ENCODE data around the gene VAC14.

Gene VAC14

DNA sequence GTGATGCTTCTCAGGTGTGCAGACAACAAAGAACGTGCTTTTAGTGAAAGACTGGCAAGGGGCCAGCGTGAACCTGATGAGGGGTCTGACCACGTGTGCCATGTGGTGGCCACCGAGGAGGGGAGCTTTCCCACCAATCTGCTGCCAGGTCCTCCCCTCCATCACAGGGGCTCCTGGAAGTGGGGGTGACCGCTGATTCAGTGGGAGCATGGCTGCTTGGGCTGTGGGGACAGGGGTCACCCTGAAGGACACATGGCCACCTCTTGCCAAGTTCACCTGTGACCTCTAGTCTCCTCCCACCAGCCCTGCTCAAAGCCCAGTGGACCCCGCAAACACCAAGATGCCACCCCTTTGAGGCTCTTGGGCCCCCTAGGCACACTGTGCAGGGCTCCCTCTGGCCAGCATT, 77.2 kb downstream of the VAC14 start:
- FAIRE-seq: no peak
- TF ChIP-seq POLR2AphosphoS5 (IDR thresholded peaks at IDR 0.05; ENCODE audit: low read depth, low read length) (no peak), SPI1 (IDR thresholded peaks at IDR 0.05; ENCODE audit: low read depth, low read length) (no peak), PAX5 (IDR thresholded peaks at IDR 0.05; ENCODE audit: insufficient read depth, low read length, severe bottlenecking) (no peak), TAF1 (IDR thresholded peaks at IDR 0.05; ENCODE audit: low read depth, low read length) (no peak), POU2F2 (IDR thresholded peaks at IDR 0.05; ENCODE audit: low read depth, low read length) (no peak), POLR2A (IDR thresholded peaks at IDR 0.05; ENCODE audit: low read depth, low read length) (no peak)
- no peak for DNase-seq (ENCODE audit: insufficient read length, low spot score)

DNA sequence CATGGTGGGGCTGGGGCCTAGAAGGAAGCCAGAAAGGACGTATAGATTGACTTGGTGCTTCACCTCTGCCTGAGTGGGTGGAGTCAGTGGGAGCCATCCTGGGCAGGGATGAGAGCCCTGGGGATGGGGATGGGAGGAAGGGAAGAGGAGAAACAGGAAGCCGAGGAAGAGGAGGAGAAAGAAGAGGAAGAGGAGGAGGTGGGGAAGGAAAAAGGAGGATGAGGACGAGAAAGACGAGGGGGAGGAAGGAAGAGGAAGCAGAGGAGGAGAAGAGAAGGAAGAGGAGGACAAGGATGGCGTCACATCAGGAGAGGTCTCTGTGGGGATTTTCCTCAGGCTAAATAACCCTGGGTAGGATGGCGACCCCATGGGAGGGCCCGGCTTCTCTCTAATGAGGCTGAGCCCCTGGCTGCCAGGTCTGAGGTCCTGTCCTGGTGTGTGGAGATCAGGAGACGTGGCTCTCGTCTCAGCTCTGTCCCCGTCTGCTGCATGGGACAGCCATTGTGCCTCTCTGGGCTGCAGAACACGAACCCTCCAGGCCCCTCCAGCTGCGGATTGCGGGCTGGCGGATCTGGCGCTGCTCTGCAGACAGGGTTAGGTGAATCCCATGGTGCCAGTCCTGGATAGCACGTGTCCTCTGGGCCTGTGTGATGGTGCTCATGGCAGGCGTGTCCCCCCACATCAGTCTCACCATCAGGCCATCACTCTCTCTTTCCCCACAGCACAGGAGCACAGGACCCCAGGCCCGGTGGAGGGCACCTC, 79.6 kb downstream of the VAC14 start:
- no peak for TF ChIP-seq POLR2A (IDR thresholded peaks at IDR 0.05; ENCODE audit: low read depth, low read length)
- no peak for TF ChIP-seq SPI1 (IDR thresholded peaks at IDR 0.05; ENCODE audit: low read depth, low read length)
- no peak for TF ChIP-seq PAX5 (IDR thresholded peaks at IDR 0.05; ENCODE audit: insufficient read depth, low read length, severe bottlenecking)
- no peak for TF ChIP-seq POLR2AphosphoS5 (IDR thresholded peaks at IDR 0.05; ENCODE audit: low read depth, low read length)
- TF ChIP-seq POU2F2 (IDR thresholded peaks at IDR 0.05; ENCODE audit: low read depth, low read length): no peak
- no peak for TF ChIP-seq TAF1 (IDR thresholded peaks at IDR 0.05; ENCODE audit: low read depth, low read length)
- no peak for DNase-seq (ENCODE audit: insufficient read length, low spot score)
- FAIRE-seq: no peak

DNA sequence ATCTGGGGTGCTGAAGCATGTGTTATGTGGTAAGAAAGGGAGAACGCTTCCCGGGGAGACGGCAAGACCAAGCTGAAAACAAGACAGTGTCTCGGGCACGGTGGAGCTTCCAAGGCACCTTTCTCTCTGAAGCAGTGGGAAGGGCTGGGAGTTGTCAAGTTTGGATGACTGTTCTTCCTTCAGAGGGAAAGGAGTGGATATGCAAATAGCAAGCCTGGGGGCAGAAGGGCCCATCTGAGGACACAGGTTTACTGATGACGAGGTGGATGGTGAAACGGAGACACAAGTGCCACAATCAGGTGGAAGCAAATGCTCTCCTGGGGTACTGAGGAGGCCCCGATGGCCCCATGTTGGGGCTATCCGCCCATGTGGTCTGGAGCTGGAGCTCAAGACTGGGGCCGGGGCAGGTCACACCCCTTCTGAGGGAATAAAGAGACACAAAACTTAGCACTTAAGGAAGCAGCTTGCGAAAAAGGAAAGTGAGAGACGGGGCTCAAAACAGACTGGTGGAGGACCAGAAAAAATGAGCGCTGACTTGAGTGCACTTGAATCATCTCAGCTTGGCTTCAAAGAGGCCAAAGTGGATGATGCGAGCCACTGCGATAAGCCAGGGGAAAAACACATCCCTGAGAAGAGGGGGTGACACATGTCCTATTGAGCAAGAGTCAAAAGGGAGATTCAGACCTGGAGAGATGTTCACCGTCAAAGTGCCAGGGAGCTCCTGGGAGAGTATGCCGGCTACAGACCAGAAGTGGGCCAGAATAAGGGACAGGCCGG, 80.3 kb downstream of the VAC14 start:
- TF ChIP-seq POLR2AphosphoS5 (IDR thresholded peaks at IDR 0.05; ENCODE audit: low read depth, low read length): no peak
- no peak for TF ChIP-seq SPI1 (IDR thresholded peaks at IDR 0.05; ENCODE audit: low read depth, low read length)
- no peak for TF ChIP-seq POLR2A (IDR thresholded peaks at IDR 0.05; ENCODE audit: low read depth, low read length)
- no peak for TF ChIP-seq PAX5 (IDR thresholded peaks at IDR 0.05; ENCODE audit: insufficient read depth, low read length, severe bottlenecking)
- no peak for TF ChIP-seq POU2F2 (IDR thresholded peaks at IDR 0.05; ENCODE audit: low read depth, low read length)
- no peak for TF ChIP-seq TAF1 (IDR thresholded peaks at IDR 0.05; ENCODE audit: low read depth, low read length)
- FAIRE-seq (no peak), DNase-seq (ENCODE audit: insufficient read length, low spot score) (no peak)

DNA sequence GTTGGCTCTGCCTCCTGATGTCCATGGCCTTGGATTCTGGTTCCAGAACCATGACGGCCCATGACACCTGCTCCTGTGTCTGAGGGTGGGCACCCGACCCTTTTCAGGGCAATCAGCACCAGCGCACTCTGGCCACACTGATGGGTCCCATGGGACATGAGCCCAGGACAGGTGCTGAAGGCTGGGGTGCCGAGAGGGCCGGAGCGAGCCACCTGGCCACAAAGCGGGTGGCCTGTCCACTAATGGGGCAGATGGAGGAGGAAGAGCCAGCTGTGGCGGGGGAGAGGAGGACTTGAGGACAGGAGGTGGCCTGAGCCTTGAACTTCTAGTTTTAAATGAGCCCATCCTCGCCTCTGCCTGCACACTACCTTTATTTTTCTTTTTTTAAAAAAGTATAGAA, 83.9 kb downstream of the VAC14 start:
- FAIRE-seq (no peak), DNase-seq (ENCODE audit: insufficient read length, low spot score) (no peak)
- TF ChIP-seq PAX5 (IDR thresholded peaks at IDR 0.05; ENCODE audit: insufficient read depth, low read length, severe bottlenecking) (no peak), POLR2A (IDR thresholded peaks at IDR 0.05; ENCODE audit: low read depth, low read length) (no peak), SPI1 (IDR thresholded peaks at IDR 0.05; ENCODE audit: low read depth, low read length) (no peak), POU2F2 (IDR thresholded peaks at IDR 0.05; ENCODE audit: low read depth, low read length) (no peak), TAF1 (IDR thresholded peaks at IDR 0.05; ENCODE audit: low read depth, low read length) (no peak)

DNA sequence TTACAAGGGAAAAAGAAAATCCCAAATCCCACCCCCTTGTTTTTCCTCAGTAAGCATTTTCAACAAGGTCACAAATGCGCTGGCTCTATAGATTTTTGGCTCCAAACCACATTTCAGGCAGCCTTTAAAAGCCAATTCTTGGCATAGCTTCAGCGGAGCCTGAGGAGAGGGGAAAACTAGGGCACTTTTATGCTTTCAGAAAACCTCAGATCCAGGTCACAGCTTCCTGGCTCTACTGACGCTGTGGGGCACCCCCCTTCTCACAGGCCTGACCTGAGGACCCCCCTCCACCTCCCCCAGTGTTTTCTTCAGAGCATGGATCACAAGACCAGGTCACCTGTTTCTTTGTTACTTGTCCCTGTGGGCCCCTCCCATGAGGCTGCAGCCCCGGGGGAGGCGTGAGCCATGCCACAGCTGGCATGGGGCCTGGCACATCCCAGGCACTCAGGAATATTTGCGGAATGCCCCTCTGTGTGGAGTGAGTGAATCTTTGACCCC, 85.0 kb downstream of the VAC14 start:
- FAIRE-seq (no peak), DNase-seq (ENCODE audit: insufficient read length, low spot score) (no peak)
- TF ChIP-seq PAX5 (IDR thresholded peaks at IDR 0.05; ENCODE audit: insufficient read depth, low read length, severe bottlenecking) (no peak), TAF1 (IDR thresholded peaks at IDR 0.05; ENCODE audit: low read depth, low read length) (no peak), POLR2AphosphoS5 (IDR thresholded peaks at IDR 0.05; ENCODE audit: low read depth, low read length) (no peak), POU2F2 (IDR thresholded peaks at IDR 0.05; ENCODE audit: low read depth, low read length) (no peak), POLR2A (IDR thresholded peaks at IDR 0.05; ENCODE audit: low read depth, low read length) (no peak), SPI1 (IDR thresholded peaks at IDR 0.05; ENCODE audit: low read depth, low read length) (no peak)

DNA sequence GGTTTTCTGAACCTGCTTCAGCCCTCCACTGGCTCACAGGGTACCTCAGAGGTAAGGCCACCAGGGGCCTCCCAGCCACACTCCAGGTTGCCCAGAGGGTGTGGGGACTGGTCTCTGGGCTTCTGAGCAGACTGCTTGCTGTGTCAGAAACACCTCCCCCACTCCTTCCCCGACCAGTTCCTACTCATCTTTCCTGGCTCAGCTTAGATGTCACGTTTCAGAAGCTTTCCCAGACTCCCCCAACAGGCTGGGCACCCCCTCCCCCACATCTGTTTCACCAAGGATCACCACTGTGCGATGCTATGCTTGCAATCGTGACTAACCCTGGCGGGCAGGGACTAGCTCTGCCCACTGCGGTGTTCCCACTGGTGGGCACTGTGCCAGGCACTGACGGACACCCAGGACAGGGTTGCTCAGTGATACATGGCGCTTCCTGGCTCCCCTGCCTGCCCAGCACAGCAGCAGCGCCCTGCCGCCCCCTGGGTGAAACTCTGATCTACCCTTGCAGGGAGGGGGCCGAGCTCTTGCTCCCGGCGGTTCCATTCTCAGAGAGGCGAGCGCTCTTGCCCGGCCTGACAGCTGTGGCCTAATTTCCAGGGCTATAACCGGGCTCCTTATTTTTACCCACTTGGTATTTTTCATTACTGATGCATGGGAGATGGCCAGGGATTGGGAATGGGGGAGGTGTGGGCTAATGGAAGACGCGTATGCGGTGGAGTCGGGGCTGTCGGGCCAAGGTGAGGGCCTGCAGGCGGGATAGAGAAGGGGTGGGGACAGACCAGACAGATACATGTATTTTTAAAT, 85.7 kb downstream of the VAC14 start:
- TF ChIP-seq TAF1 (IDR thresholded peaks at IDR 0.05; ENCODE audit: low read depth, low read length) (no peak), POU2F2 (IDR thresholded peaks at IDR 0.05; ENCODE audit: low read depth, low read length) (no peak), POLR2A (IDR thresholded peaks at IDR 0.05; ENCODE audit: low read depth, low read length) (no peak), PAX5 (IDR thresholded peaks at IDR 0.05; ENCODE audit: insufficient read depth, low read length, severe bottlenecking) (no peak)
- DNase-seq (ENCODE audit: insufficient read length, low spot score) (no peak), FAIRE-seq (no peak)

DNA sequence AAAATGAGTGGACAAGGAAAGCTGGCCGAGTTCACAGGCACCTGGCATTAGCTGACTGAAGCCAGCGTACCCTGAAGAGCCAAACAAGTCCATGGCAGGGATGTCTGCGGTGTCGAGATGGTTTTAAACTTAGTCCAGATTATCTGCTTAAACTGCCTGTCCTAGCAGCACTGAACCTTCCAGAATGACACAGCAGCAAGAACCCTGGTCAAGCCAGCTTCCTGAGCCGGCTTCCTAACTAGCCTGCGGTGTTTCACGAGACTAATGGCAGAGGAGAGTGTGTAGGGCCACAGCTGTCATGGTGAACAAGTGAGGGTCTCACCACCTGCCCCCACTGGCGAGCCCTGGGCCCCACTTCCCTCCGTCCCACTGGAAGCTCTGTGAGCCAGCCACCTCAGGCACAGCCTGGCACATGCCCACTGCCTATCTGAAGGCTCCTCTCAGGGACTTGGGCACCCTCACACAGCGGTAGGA, 86.3 kb downstream of the VAC14 start:
- no peak for DNase-seq (ENCODE audit: insufficient read length, low spot score)
- TF ChIP-seq POU2F2 (IDR thresholded peaks at IDR 0.05; ENCODE audit: low read depth, low read length): no peak
- TF ChIP-seq POLR2AphosphoS5 (IDR thresholded peaks at IDR 0.05; ENCODE audit: low read depth, low read length): no peak
- TF ChIP-seq POLR2A (IDR thresholded peaks at IDR 0.05; ENCODE audit: low read depth, low read length): no peak
- no peak for TF ChIP-seq SPI1 (IDR thresholded peaks at IDR 0.05; ENCODE audit: low read depth, low read length)
- no peak for TF ChIP-seq TAF1 (IDR thresholded peaks at IDR 0.05; ENCODE audit: low read depth, low read length)
- no peak for TF ChIP-seq PAX5 (IDR thresholded peaks at IDR 0.05; ENCODE audit: insufficient read depth, low read length, severe bottlenecking)
- FAIRE-seq: no peak

DNA sequence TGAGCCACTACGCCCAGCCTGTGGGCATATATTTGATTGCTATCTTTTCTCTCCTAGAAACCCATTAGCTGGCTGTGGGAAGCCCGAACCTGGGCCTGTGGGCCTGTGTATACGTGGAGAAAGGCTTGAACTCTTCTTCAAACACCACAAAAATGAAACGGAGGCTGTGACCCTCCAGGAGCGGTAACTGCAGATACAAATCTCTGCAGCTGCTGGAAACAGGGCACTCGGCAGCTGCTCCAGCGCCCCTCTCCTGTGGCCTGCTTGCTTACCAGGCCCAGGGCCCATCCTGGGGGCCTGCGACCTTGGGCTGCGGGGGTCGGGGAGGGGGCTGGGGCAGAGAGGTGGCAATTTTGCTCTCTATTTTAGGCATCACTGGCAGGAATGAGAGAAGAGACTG, 87.1 kb downstream of the VAC14 start:
- no peak for DNase-seq (ENCODE audit: insufficient read length, low spot score)
- TF ChIP-seq POLR2A (IDR thresholded peaks at IDR 0.05; ENCODE audit: low read depth, low read length): no peak
- TF ChIP-seq POU2F2 (IDR thresholded peaks at IDR 0.05; ENCODE audit: low read depth, low read length): no peak
- TF ChIP-seq SPI1 (IDR thresholded peaks at IDR 0.05; ENCODE audit: low read depth, low read length): no peak
- TF ChIP-seq PAX5 (IDR thresholded peaks at IDR 0.05; ENCODE audit: insufficient read depth, low read length, severe bottlenecking): no peak
- TF ChIP-seq POLR2AphosphoS5 (IDR thresholded peaks at IDR 0.05; ENCODE audit: low read depth, low read length): no peak
- TF ChIP-seq TAF1 (IDR thresholded peaks at IDR 0.05; ENCODE audit: low read depth, low read length): no peak
- FAIRE-seq: no peak

Measured in GM12891 (cell line).